HepG2 (cell line): ENCODE measurements around the gene PUM1. TPM values are rescaled to one million over a fixed set of nuclear protein-coding genes. Genes with fewer than 3 reads are reported as not detected.

Source experiments
- ATAC-seq: fragments of 200-7000 bp; cut with Tn5 transposase; 3 replicates; pipeline ENCODE4 v1.9.1; 2020; ENCODE audit warnings: mild to moderate bottlenecking, moderate library complexity
- BruUV-seq: library from RNA; stranded (reverse); fragments of 400-500 nt; replicated peaks from 2 replicates; lab custom pipeline; 2021; lab: Mats Ljungman, UMichigan
- CTCF ChIA-PET: fragments of 300-600 bp; formaldehyde crosslinking; extraction: SDS; loops from one replicate; lab custom pipeline; 2021; ENCODE audit warnings: low total read pairs, inconsistent platforms, low intra/inter-chr PET ratio; lab: Yijun Ruan, JAX
- POLR2A ChIA-PET: fragments of 350-600 bp; sonication (Branson Sonifier 250); formaldehyde crosslinking; loops from one replicate; lab custom pipeline; 2020; ENCODE audit warnings: antibody characterized with exemption, inconsistent platforms; lab: Yijun Ruan, JAX
- DNase-seq: peaks from one replicate; pipeline ENCODE4 v3.0.0-alpha.2; 2015; ENCODE audit warnings: low spot score
- FAIRE-seq: peaks from 3 replicates; lab custom pipeline; 2011; peaks lifted over from hg19 to GRCh38; lab: Jason Lieb, UNC
- H2AFZ ChIP-seq: one replicate; pipeline ENCODE4 v1.6.1; 2011; ENCODE audit warnings: low read length, inconsistent platforms
- H3K27ac ChIP-seq: fragments of 300-600 bp; 3 replicates; pipeline ENCODE4 v1.8.0; 2011; ENCODE audit warnings: mixed run types, mild to moderate bottlenecking, mixed read lengths, low read length, inconsistent platforms; ENCODE audit not compliant: insufficient read depth; ENCODE audit errors: extremely low read length
- H3K27me3 ChIP-seq, 2 experiments: fragments of 200-600 bp in 1 of 2; 2 replicates in 1 of 2; 3 replicates in 1 of 2; pipeline versions ENCODE4 v1.6.0 to v1.8.0; 2011; ENCODE audit warnings: low read length in 2 of 2, mild to moderate bottlenecking in 2 of 2, moderate library complexity in 2 of 2, inconsistent platforms in 1 of 2; ENCODE audit not compliant: insufficient read depth in 2 of 2, control insufficient read depth in 1 of 2
- H3K36me3 ChIP-seq, 2 experiments: fragments of 200-600 bp in 1 of 2; replicated peaks in 1 of 2; 2 replicates in 1 of 2; 3 replicates in 1 of 2; pipeline versions ENCODE4 v1.5.1 to v1.8.0; 2011; ENCODE audit warnings: low read length in 2 of 2, inconsistent platforms in 1 of 2; ENCODE audit not compliant: insufficient read depth in 2 of 2, control insufficient read depth in 1 of 2
- H3K4me1 ChIP-seq: 2 replicates; pipeline ENCODE4 v1.5.1; 2012; ENCODE audit warnings: low read length, inconsistent platforms; ENCODE audit not compliant: insufficient read depth
- H3K4me2 ChIP-seq: 2 replicates; pipeline ENCODE4 v1.6.0; 2011; ENCODE audit warnings: low read depth, low read length, inconsistent platforms
- H3K4me3 ChIP-seq, 3 experiments: fragments of 200-600 bp in 1 of 3; sonication (generic), shearing (Covaris generic) in 1 of 3; replicated peaks in 1 of 3; 2 replicates each; pipeline ENCODE4 v1.5.1; 2011 to 2016; ENCODE audit warnings: low read length in 3 of 3, inconsistent platforms in 2 of 3, low read depth in 2 of 3, mild to moderate bottlenecking in 2 of 3, control low read depth in 1 of 3, mixed read lengths in 1 of 3; ENCODE audit not compliant: insufficient read depth in 1 of 3
- H3K79me2 ChIP-seq: one replicate; pipeline ENCODE4 v1.6.1; 2011; ENCODE audit warnings: low read length, inconsistent platforms; ENCODE audit not compliant: insufficient read depth
- H3K9ac ChIP-seq: 2 replicates; pipeline ENCODE4 v1.6.0; 2011; ENCODE audit warnings: mild to moderate bottlenecking, low read depth, low read length, inconsistent platforms; ENCODE audit not compliant: insufficient read depth
- H3K9me3 ChIP-seq: 2 replicates; pipeline ENCODE4 v1.5.1; 2012; ENCODE audit warnings: mild to moderate bottlenecking, low read length
- H4K20me1 ChIP-seq: 2 replicates; pipeline ENCODE4 v1.6.0; 2011; ENCODE audit warnings: inconsistent platforms, mild to moderate bottlenecking, low read length, moderate library complexity; ENCODE audit not compliant: insufficient read depth
- CREB3 ChIP-seq: sonication (generic); formaldehyde crosslinking; IDR thresholded peaks from 2 replicates; pipeline ENCODE4 v1.5.0; 2020; ENCODE audit warnings: missing genetic modification reagents
- DMAP1 ChIP-seq: IDR thresholded peaks from 2 replicates; pipeline ENCODE4 v1.6.1; 2016
- GRHL1 ChIP-seq: sonication (generic); formaldehyde crosslinking; conservative IDR thresholded peaks from 2 replicates; pipeline ENCODE4 v1.8.0; 2022; ENCODE audit warnings: missing genetic modification reagents
- KDM6A ChIP-seq: IDR thresholded peaks from 2 replicates; pipeline ENCODE4 v1.6.1; 2016; ENCODE audit warnings: low read depth
- MYC ChIP-seq: sonication (generic); formaldehyde crosslinking; IDR thresholded peaks from 2 replicates; pipeline ENCODE4 v1.9.0; 2021; ENCODE audit warnings: missing genetic modification reagents, borderline replicate concordance
- PAX8 ChIP-seq: sonication (generic); formaldehyde crosslinking; IDR thresholded peaks from 2 replicates; pipeline ENCODE4 v1.8.0; 2022; ENCODE audit warnings: mild to moderate bottlenecking, missing genetic modification reagents, borderline replicate concordance
- RAD21 ChIP-seq: fragments of 450-650 bp; formaldehyde crosslinking; IDR thresholded peaks from 2 replicates; pipeline ENCODE4 v1.5.0; 2020; ENCODE audit warnings: mild to moderate bottlenecking
- THAP8 ChIP-seq: sonication (generic); formaldehyde crosslinking; IDR thresholded peaks from 2 replicates; pipeline ENCODE4 v1.5.1; 2020; ENCODE audit warnings: missing genetic modification reagents, mild to moderate bottlenecking, borderline replicate concordance
- ZBTB34 ChIP-seq: sonication (generic); formaldehyde crosslinking; IDR thresholded peaks from 2 replicates; pipeline ENCODE4 v1.8.0; 2022; ENCODE audit warnings: mild to moderate bottlenecking, missing genetic modification reagents
- ZNF256 ChIP-seq: sonication (generic); formaldehyde crosslinking; conservative IDR thresholded peaks from 2 replicates; pipeline ENCODE4 v1.4.0; 2020; ENCODE audit warnings: missing genetic modification reagents
- ZNF335 ChIP-seq: sonication (generic); formaldehyde crosslinking; IDR thresholded peaks from 2 replicates; pipeline ENCODE4 v1.4.0; 2020; ENCODE audit warnings: missing genetic modification reagents
- ZNF354B ChIP-seq: sonication (generic); formaldehyde crosslinking; IDR thresholded peaks from 2 replicates; pipeline ENCODE4 v1.8.0; 2022; ENCODE audit warnings: mild to moderate bottlenecking, missing genetic modification reagents
- ZNF451 ChIP-seq: sonication (generic); formaldehyde crosslinking; IDR thresholded peaks from 2 replicates; pipeline ENCODE4 v1.5.0; 2020; ENCODE audit warnings: mild to moderate bottlenecking, missing genetic modification reagents
- ZNF468 ChIP-seq: sonication (generic); formaldehyde crosslinking; IDR thresholded peaks from 2 replicates; pipeline ENCODE4 v1.8.0; 2022; ENCODE audit warnings: mild to moderate bottlenecking, moderate library complexity, missing genetic modification reagents
- WGBS: methylation state at CpG from one replicate; pipeline ENCODE4 v1.1.6; 2017; ENCODE audit warnings: low lambda C conversion rate; 5-methylcytosine and 5-hydroxymethylcytosine counted together
- in situ Hi-C: cut with HindIII; loops from 2 replicates; pipeline ENCODE4 v1.10.0; 2017; ENCODE audit warnings: low pct_unique_long_range_greater_than_20kb; ENCODE audit not compliant: extremely low pct_ligation_motif_present
- intact Hi-C: fragments of 100-400 bp; cut with micrococcal nuclease; formaldehyde crosslinking; loops from one replicate; pipeline ENCODE4 v1.10.0; 2022; ENCODE audit not compliant: unreplicated experiment
- polyA plus RNA-seq, 8 experiments: library from polyadenylated mRNA; depleted of rRNA in 3 of 8; stranded (reverse) in 7 of 8; unstranded in 1 of 8; fragments of >200 nt; fragmentation: Illumina TruSeq in 4 of 8; extraction: Trizol in 4 of 8; gene quantifications; 2 replicates each; pipeline versions ENCODE4 v1.2.1 to v1.2.3, GENCODE V29; 2011 to 2016; ENCODE audit warnings: low read depth in 4 of 8, missing spikeins in 1 of 8, mixed read lengths in 1 of 8; ENCODE audit not compliant: insufficient read depth in 1 of 8
- total RNA-seq, 5 experiments: library from RNA; depleted of rRNA; stranded (reverse); fragments of >200 nt; fragmentation: Illumina TruSeq; extraction: Trizol; gene quantifications; 2 replicates each; pipeline ENCODE4 v1.2.3, GENCODE V29; 2016; ENCODE audit warnings: low read depth in 1 of 5

PUM1 gene
- total and polyA plus RNA-seq, 2 of the 13 experiments (the other 11 are each of a cell fraction or from before 2014, with no cell fraction given) = 64.7 to 91.0 TPM

- intact Hi-C loops = loop anchor here (2.0 kb wide), 1 partner anchor 145 kb away; no protein-coding TSS in a partner anchor
- no TSS peak for BruUV-seq
- no peak overlapping the region for H3K9ac ChIP-seq
- no peak overlapping the region for H3K27ac ChIP-seq
- no peak overlapping the region for H3K4me2 ChIP-seq
- H2AFZ ChIP-seq = no peak overlapping the region
- no peak for DNase-seq
- H3K9me3 ChIP-seq = no peaks in the 10 kb centered on the region
- in situ Hi-C loops = no loop called here
- FAIRE-seq = no peak
- WGBS = 57% methylated on average over 7 of the region's 7 CpGs
- H3K4me3 ChIP-seq = no peak overlapping the region
- CTCF ChIA-PET = interaction anchor here (2.2 kb wide), 1 partner anchor 146 kb away, joined by 15 read pairs; no protein-coding TSS in a partner anchor
- peaks cover 10% of the 10 kb centered on the region for H3K4me1 ChIP-seq
- H3K27me3 ChIP-seq = no peaks in the 10 kb centered on the region
- no peak for ATAC-seq
- TF ChIP-seq DMAP1 (CRISPR knock-in tag) (no peak), PAX8 (CRISPR knock-in tag) (no peak), GRHL1 (CRISPR knock-in tag) (no peak), CREB3 (CRISPR knock-in tag) (no peak), ZBTB34 (CRISPR knock-in tag) (no peak), ZNF354B (CRISPR knock-in tag) (no peak), ZNF468 (CRISPR knock-in tag) (no peak), ZNF335 (CRISPR knock-in tag) (no peak), MYC (no peak), RAD21 (CRISPR knock-in tag) (no peak), ZNF451 (no peak), THAP8 (CRISPR knock-in tag) (no peak), ZNF256 (CRISPR knock-in tag) (no peak), KDM6A (CRISPR knock-in tag) (no peak)
- H4K20me1 ChIP-seq = peaks cover 14% of the 10 kb centered on the region
- POLR2A ChIA-PET = no interaction called here
- H3K79me2 ChIP-seq = no peaks in the 10 kb centered on the region
- peaks cover 3 to 5% of the 10 kb centered on the region in 2 experiments for H3K36me3 ChIP-seq
Observed at GRCh38 chr1:30928171-30928570, 137.3 kb downstream of the PUM1 start.
